Astrocyte (in vitro differentiated cells and primary cell): ENCODE measurements around the gene TSEN15.

Source experiments
- EZH2 ChIP-seq: IDR thresholded peaks from 2 replicates; pipeline ENCODE4 v1.6.1; 2012; ENCODE audit warnings: mild to moderate bottlenecking, low read length, inconsistent platforms; ENCODE audit not compliant: insufficient read depth
- TF ChIP-seq, protein P1 (sequence below): IDR thresholded peaks from 2 replicates; pipeline ENCODE4 v1.5.1; 2011; ENCODE audit warnings: low read depth, mild to moderate bottlenecking, inconsistent platforms, low read length, moderate library complexity; ENCODE audit not compliant: insufficient read depth

DNA sequence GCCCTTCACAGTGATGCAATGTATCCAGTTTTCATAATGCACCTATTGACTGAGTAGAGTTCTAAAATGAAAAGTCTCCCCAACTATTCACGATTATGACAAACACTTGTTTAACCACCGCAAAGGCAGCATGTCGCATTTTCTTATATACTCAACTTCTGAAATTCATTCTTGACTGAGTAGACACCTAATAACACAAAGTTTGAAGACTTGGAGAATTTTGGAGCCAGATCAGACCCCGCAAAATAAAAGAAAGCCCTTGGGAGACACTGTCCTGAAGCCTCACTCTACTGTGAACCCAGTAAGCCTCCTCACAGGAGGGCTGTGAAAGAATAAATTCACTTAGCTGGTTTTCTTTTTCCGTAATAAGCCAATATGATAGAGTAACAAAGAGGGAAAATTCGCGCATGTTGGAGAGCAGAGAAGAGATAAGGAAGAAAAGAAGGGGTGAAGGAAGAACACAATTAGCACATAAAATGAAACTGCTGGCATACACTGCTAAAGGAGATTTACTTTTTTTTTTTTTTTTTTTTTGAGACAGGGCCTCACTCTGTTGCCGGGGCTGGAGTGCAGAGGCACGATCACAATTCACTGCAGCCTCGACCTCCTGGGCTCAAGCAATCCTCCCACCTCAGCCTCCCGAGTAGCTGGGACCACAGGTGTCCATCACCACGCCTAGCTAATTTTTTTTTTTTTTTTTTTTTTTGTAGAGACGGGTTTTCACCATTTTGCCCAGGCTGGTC is 13.5 kb upstream of the TSEN15 start:
- TF ChIP-seq, protein P1, sequence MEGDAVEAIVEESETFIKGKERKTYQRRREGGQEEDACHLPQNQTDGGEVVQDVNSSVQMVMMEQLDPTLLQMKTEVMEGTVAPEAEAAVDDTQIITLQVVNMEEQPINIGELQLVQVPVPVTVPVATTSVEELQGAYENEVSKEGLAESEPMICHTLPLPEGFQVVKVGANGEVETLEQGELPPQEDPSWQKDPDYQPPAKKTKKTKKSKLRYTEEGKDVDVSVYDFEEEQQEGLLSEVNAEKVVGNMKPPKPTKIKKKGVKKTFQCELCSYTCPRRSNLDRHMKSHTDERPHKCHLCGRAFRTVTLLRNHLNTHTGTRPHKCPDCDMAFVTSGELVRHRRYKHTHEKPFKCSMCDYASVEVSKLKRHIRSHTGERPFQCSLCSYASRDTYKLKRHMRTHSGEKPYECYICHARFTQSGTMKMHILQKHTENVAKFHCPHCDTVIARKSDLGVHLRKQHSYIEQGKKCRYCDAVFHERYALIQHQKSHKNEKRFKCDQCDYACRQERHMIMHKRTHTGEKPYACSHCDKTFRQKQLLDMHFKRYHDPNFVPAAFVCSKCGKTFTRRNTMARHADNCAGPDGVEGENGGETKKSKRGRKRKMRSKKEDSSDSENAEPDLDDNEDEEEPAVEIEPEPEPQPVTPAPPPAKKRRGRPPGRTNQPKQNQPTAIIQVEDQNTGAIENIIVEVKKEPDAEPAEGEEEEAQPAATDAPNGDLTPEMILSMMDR = no peak
- no peak for TF ChIP-seq EZH2
